Measurements from ENCODE around the gene GNB5. TPM values are rescaled to one million over a fixed set of nuclear protein-coding genes. Genes with fewer than 3 reads are reported as not detected.

GNB5 gene
- total RNA-seq, 1 donor from 2014 or later = 22.3 TPM

DNA sequence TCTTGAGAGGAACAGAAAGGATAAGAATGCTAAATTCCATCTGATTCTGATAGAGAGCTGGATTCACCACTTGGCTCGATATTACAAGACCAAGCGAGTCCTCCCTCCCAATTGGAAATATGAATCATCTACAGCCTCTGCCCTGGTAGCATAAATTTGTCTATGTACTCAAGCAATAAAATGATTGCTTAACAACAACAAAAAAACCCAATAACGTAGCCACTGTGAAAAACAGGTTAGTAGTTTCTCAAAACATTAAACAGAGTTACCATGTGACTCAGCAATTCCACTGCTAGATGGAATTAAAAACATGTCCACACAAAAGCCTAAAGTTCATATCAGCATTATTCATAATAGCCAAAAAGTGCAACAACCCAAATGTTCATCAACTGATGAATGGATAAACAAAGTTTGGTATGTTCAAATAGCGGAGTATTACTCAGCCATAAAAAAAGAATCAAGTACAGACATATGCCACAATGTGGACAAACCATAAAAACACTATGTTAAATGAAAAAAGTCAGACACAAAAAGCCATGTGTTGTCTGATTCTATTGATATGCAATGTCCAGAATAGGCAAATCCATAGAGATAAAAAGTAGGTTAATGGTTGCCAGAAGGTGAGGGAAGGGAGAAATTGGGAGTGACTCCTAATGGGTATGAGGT is 95.5 kb downstream of the GNB5 start:
- no peak overlapping the region for H3K4me3 Mint-ChIP-seq
- H3K9me3 Mint-ChIP-seq = no peaks in the 10 kb centered on the region
- TF ChIP-seq, protein P1, sequence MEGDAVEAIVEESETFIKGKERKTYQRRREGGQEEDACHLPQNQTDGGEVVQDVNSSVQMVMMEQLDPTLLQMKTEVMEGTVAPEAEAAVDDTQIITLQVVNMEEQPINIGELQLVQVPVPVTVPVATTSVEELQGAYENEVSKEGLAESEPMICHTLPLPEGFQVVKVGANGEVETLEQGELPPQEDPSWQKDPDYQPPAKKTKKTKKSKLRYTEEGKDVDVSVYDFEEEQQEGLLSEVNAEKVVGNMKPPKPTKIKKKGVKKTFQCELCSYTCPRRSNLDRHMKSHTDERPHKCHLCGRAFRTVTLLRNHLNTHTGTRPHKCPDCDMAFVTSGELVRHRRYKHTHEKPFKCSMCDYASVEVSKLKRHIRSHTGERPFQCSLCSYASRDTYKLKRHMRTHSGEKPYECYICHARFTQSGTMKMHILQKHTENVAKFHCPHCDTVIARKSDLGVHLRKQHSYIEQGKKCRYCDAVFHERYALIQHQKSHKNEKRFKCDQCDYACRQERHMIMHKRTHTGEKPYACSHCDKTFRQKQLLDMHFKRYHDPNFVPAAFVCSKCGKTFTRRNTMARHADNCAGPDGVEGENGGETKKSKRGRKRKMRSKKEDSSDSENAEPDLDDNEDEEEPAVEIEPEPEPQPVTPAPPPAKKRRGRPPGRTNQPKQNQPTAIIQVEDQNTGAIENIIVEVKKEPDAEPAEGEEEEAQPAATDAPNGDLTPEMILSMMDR (IDR thresholded peaks at IDR 0.05; ENCODE audit: unreplicated experiment) = no peak
- no peaks in the 10 kb centered on the region for H3K36me3 Mint-ChIP-seq
- H3K27me3 Mint-ChIP-seq (ENCODE audit: low read depth) = no peaks in the 10 kb centered on the region
- DNase-seq (ENCODE audit: low spot score in 2 of 2, unreplicated experiment in 2 of 2) = no peak
- no peak overlapping the region for H3K27ac Mint-ChIP-seq
- peaks cover 10% of the 10 kb centered on the region for H3K4me1 Mint-ChIP-seq

DNA sequence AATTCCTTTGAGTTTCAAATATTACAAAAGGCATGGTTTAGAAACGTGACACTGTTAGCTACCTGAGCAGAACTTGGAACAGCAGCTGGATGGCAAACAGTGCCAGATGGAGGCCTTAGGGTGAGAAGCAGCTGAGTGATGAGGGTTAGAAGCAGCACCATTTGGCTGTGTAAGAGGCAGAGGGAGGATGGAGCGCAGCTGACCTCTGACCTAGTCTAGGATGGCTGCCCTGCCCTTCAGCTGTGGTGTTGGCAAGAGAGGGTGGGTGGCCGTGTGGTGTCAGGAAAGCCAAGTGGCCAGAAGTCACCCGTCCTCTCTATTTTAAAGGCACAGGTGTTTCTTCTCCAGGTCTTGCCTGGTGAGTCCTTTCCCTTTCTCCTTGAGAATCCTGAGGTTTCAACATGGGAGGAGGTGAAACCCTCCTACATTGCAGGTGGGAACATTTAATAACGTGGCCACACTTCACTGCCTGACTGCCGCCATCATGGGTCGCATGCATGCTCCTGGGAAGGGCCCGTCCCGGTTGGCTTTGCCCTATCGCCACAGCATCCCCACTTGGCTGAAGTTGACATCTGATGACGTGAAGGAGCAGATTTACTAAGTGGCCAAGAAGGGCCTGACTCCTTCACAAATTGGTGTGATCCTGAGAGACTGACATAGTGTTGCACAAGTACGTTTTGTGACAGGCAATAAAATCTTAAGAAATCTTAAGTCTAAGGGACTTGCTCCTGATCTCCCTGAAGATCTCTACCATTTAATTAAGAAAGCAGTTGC is 96.2 kb downstream of the GNB5 start:
- DNase-seq (ENCODE audit: low spot score in 2 of 2, unreplicated experiment in 2 of 2) = no peak
- Mint-ChIP-seq H3K27ac (no peak overlapping the region), H3K9me3 (peaks cover 6% of the 10 kb centered on the region)

DNA sequence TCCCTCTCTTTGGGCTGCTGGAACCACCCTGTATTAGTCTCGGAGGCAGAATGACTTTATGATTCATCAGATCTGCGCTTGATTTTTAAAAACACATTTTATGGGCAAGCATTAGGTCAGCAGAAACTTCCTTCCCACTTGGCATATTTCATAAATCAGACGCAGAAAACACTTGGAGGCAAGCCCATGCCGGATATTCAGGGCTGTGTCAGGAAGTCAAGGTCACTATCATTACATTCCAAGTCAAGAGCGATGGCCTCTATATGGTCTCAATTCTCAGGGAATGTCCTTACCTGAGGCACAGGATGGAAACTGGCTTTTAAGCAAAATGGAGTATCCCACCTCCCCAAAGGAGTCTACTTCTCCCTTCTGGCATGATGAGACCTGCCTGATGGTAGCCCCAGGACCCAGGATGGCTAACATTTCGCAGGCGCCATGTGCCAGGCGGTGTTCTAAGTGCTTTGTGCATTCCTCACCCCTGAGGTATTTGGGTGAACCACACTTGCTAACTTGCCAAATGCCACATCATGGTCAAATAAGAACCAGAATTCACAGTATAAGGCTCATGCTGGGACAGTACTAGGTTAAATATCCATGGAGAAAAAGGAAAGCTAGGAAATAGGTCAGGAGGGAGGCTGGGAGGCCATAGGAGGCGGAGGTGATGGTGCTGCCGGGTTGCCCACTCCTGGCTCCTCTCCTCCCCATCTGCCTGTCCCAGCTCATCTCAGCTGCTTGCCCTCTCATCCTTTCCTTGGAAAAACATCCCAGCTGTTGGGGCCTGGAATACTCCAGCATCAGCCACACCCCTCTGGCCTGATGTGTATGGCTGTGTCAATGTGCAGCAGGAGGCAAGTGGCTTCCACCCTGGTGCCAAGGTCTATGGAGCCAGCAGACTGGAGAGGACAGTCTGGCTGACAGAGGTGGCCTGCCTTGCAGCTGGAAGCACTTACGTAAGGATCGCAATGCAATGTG is 97.4 kb downstream of the GNB5 start:
- peaks cover 10% of the 10 kb centered on the region for H3K4me1 Mint-ChIP-seq
- no peak for DNase-seq (ENCODE audit: low spot score in 2 of 2, unreplicated experiment in 2 of 2)
- H3K36me3 Mint-ChIP-seq = peaks cover 2% of the 10 kb centered on the region
- H3K27ac Mint-ChIP-seq = no peak overlapping the region
- H3K27me3 Mint-ChIP-seq (ENCODE audit: low read depth) = no peaks in the 10 kb centered on the region
- TF ChIP-seq, protein P1 (IDR thresholded peaks at IDR 0.05; ENCODE audit: unreplicated experiment) = no peak
- peaks cover 15% of the 10 kb centered on the region for H3K9me3 Mint-ChIP-seq
- H3K4me3 Mint-ChIP-seq = no peak overlapping the region

More for the DNA sequence above, 96.2 kb downstream of the GNB5 start:
- no peaks in the 10 kb centered on the region for H3K27me3 Mint-ChIP-seq (ENCODE audit: low read depth)
- H3K36me3 Mint-ChIP-seq = no peaks in the 10 kb centered on the region
- TF ChIP-seq, protein P1 (IDR thresholded peaks at IDR 0.05; ENCODE audit: unreplicated experiment) = no peak
- H3K4me3 Mint-ChIP-seq = no peak overlapping the region
- peaks cover 10% of the 10 kb centered on the region for H3K4me1 Mint-ChIP-seq

DNA sequence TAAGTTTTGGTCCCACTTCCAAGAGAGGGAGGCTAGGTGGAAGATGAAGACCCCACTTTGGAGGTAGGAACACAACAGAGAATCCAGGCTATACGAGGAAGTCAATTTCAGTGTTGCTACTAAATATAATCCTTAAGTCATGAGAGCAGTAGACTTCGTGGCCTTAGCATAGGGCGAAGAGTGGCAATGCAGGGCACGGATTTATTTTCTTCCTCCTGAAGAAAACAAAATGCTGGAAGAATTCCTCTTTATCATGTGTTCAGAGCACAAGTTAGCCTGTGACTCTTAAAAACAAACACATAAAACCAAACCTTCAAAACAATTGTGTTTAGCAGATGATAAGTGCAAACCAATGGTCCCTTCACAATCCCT is 98.0 kb downstream of the GNB5 start:
- H3K27me3 Mint-ChIP-seq (ENCODE audit: low read depth) = no peaks in the 10 kb centered on the region
- no peak overlapping the region for H3K4me3 Mint-ChIP-seq
- H3K4me1 Mint-ChIP-seq = peaks cover 10% of the 10 kb centered on the region
- peaks cover 15% of the 10 kb centered on the region for H3K9me3 Mint-ChIP-seq
- H3K27ac Mint-ChIP-seq = no peak overlapping the region
- DNase-seq (ENCODE audit: low spot score in 2 of 2, unreplicated experiment in 2 of 2) = no peak
- TF ChIP-seq, protein P1 (IDR thresholded peaks at IDR 0.05; ENCODE audit: unreplicated experiment) = no peak
- peaks cover 2% of the 10 kb centered on the region for H3K36me3 Mint-ChIP-seq

DNA sequence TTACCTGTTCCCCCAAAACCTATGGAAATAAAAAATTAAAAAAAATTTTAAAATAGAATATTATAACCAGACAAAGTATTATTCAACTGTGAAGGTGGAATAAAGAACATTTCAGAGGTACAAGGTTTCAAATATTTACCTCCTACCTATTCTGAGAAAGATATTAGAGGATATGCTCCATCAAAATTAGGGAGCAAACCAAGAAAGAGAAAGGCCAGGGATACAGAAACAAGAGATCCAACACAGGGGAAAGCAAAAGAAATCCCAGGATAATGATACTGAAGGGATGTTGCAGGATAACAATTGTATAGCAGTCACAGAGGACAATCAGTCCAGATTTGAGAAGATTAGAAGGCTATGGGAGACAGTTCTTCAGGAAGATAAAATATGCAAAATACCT is 101.0 kb downstream of the GNB5 start:
- no peak for DNase-seq (ENCODE audit: low spot score in 2 of 2, unreplicated experiment in 2 of 2)
- no peak overlapping the region for H3K27ac Mint-ChIP-seq
- H3K9me3 Mint-ChIP-seq = peaks cover 15% of the 10 kb centered on the region
- peaks cover 5% of the 10 kb centered on the region for H3K4me1 Mint-ChIP-seq
- H3K27me3 Mint-ChIP-seq (ENCODE audit: low read depth) = no peaks in the 10 kb centered on the region
- H3K36me3 Mint-ChIP-seq = peaks cover 2% of the 10 kb centered on the region
- TF ChIP-seq, protein P1 (IDR thresholded peaks at IDR 0.05; ENCODE audit: unreplicated experiment) = no peak
- H3K4me3 Mint-ChIP-seq = no peak overlapping the region
